Pons (tissue), 1 donor: ENCODE data around the gene WNT5B.

ENCODE experiments used
- DNase-seq: peaks from one replicate; pipeline ENCODE4 v3.0.0-alpha.2; 2016; ENCODE audit warnings: low spot score

Gene WNT5B

DNA sequence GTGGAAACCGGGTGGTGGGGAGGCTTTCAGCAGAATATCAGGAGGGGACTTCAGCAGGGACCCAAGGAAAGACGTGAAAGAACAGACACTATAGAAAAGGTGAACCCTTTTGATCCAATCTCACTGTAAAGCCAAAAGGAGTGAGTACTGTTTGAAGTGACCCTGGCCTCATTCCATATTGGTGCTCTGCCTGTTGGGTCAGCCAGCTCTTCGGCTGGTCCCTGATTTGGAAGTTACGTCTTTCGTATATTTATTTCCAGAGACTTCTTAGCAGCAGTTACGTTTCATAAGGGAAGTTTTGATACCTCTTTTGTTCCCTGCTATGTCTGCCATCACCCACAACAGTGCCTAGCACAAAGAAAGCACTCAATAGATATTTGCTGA is 21.9 kb downstream of the WNT5B start:
- no peak for DNase-seq

DNA sequence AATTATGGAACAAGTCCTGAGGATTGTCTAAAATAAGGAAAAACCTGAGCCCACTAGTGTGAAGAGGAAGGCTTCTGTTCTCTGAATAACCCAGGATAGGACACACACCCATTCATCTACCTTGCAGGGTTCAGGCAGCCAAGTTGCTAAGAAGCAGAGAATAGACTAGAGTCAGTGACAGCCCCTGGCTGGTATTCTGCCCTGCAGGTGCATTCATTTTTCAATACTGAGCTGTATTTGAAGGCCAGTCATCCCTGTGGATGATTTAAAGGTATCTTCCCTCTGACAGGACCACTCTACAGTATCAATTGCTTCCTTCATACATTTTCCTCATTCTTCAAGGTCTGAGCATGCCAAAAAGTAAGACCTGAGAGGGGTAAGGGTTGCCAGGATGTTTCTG is 22.9 kb downstream of the WNT5B start:
- no peak for DNase-seq

DNA sequence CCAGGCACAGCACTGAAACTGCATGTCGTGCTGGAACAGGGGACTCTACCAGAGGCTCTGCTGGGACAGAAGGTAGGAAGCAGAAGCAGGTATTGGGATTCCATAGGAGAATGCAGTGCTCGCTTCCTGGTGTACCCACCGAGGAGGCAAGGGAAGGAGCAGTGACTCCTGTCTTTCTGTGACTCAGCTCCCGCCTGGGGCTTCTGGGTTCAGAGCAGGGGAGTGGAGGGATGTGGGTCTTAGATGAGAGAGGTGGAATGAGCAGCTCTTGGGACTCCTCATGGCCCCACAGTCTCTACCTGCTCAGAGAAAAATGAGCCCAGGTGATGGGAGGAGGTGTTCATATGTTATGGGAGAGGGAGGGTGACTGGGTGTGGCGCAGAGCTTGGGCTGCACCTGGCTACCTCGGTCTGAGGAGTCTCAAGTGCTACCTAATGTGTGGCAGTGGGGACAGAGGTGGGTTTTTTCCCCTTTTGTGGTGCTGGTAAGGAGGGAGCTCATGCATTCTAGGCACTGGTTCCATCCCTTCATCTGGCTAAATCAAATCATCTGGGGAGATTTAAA is 26.3 kb downstream of the WNT5B start:
- no peak for DNase-seq

DNA sequence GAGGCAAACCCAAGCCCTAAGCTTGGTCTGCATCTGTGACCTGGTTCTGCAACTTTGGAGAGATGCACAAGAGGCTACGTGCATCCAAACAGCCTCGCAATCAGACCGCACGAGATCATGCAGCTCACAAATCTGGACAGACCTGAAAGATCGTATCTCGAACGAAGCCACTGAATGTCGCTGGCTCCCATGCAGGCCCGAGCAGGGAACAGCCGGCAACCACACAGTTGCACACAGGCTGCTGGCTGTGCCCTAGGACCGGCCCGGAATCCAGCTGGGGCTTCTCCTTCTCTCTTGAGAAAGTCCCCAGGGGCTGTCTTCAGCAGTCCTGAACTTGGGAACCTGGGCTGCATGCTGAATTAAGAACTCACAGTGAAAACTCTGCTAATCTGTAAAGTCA is 27.9 kb downstream of the WNT5B start:
- no peak for DNase-seq

DNA sequence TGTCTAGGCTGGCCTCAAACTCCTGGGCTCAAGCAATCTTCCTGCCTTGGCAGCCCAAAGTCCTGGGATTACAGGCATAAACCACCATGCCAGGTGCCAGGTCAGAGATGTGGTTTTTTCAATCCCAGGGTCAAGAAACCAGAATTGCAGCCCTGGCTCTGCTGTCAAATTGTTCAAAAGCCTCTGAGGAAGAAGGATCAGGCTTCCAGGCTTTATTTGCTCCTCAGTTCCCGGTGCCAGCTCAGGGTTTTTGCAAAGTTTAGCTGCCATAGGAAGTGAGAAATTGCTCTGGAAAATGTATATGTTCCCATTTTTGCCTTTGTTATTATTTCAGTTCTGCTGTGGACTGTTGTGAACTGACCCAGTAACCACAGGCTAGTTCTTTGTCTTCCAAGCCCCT is 28.7 kb downstream of the WNT5B start:
- DNase-seq, result no peak

DNA sequence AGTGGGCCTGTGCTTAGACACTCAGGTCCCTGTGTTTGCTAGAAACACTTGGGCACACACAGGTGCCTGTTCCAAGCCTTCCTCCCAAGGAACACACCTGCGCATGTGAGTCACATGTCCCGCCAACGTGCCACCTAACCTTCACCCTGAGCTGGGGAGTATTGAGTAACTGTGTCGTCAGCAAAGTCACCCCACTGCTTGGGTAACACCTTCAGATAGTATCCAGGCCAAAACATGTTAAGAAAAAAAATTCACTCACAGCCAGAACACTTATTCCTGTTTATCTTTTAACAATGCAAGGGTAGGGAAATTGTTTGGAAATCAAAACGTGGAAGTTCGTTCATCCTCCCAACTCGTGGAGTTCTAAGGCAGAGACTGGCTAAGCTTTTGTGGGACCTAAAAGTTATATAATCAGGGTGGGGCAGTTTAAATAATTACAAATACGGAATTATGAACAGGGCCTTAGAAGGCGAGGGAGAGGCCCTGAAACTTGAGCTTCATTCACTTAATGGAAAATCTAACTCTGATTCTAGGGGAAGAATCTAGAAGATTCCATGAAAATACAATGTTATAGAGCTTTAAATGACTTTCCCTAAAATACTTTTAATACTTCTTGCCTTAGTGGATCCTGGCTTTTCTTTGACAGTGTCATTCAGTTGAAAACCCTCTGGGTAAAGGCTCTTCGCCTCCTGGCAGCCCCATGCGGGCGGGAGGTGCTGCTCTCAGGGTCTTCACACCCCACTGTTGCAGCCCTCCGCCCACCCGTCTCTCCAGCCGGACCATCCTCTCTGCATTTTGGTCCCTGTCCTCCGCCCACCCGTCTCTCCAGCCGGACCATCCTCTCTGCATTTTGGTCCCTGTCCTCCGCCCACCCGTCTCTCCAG is 31.5 kb downstream of the WNT5B start:
- no peak for DNase-seq

DNA sequence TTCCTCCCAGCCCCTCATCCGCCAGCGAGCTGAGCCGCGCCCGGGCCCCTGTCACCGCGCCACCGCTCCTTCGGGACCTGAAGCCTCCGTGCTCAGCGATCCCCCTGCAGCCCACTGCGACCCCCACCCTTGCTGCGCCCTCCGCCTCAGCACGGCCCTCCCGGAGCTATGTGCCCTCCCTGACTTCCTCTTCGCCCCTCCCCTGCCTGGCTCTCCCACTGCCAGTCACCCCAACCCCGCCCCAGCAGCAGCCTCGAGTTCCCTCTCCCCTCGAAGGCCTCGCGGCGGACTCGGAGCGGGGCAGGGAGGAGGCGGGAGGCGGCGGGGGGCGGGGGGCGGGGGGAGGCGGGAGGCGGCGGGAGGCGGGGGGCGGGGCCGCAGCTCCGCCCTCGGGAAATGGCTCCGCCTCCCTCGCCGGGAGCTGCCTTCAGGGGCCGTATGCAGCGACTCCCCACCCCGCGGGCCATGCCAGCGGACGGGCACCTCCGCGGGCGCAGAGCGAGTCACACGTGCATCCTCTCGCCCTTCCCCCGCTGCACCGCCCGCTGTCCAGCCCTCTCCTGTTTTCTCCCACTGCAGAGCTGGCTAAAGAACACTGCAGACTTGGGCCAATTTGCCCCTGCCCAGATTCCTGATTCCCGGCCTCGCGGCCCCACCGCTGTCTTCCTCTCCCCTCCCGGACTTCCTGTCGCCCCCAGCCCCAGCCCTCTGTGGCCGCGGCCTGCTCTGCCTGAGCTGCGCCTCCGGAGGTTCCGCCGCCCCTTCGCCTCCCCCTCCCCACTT is 32.7 kb downstream of the WNT5B start:
- DNase-seq, result peak; percentile 93

DNA sequence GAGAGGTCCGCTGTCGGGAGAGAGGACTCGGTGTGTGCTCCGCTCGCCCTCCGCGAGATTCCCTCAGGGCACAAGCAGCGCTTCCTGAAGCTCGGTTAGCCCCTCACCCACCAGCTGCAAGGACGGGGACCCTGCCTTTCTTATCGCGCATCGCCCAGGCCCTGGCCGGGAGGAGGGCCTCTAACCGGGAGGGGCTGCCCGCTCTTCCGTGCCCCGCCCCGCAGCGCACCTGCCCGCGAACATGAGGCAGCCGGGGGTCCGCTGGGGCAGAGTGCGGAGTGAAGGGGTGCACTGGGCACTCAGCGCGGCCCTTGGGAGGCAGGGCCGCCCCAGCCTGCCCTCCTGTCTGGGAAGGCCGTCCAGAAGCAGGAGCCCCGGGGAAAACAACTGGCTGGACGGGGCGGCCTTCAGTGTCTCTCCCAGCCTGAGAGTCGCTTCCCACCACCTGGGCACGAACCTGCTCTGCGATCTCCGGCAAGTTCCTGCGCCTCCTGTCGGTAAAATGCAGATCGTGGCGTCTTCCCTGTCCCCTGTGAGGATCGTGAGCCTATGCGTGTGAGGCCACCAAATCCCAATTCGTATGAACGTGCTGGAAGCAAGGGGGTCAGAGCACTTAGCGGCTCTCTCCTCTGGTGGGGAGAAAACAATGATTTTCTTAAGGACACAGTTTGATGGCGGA is 33.9 kb downstream of the WNT5B start:
- no peak for DNase-seq

DNA sequence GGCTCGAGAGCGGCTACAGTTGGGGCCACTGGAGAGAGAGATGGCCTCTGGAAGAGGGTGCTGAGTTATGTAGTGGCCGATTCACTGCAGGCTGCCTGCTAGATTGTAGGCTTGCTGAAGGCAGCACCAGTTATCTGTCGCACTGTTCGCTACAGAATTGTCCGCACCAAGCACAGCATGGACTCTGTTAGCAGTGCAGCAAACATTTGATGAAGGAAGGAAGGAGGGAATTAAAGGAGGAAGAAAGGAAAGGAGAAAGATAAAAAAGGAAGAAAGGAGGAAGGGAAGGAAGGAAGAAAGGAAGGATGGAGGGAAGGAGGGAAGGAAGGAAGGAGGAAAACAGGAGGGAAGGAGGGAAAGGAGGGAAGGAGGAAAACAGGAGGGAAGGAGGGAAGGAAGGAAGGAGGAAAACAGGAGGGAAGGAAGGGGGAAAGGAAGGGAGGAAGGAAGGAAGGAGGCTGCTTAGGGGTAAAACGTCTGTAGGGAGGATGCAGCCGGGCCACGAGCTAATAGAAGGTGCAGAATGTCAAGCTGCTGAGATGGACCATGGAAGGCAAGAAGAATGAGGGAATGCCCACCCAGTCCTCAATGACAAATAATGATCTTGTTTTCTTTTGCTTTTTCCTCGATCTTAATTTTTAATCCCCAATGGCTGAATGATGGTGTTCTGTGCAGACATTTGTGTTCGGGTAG is 34.6 kb downstream of the WNT5B start:
- DNase-seq, result no peak

DNA sequence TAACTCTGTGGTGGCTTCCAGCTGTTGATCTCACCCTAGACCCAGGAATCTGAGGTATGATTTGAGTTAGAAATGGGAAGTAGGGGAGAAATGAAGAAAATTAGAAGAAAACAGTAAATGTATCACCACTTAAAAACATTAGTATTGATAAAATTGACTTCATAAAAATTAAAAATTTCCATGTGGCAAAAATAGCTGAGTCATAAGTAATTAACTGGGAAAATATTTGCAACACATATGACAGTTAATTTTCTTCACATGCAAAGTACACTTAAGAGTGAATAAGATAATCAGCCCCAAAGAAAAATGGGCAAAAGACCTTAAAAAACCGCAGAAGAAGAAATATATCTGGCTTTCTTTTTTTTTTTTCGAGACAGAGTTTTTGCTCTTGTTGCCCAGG is 36.3 kb downstream of the WNT5B start:
- no peak for DNase-seq

DNA sequence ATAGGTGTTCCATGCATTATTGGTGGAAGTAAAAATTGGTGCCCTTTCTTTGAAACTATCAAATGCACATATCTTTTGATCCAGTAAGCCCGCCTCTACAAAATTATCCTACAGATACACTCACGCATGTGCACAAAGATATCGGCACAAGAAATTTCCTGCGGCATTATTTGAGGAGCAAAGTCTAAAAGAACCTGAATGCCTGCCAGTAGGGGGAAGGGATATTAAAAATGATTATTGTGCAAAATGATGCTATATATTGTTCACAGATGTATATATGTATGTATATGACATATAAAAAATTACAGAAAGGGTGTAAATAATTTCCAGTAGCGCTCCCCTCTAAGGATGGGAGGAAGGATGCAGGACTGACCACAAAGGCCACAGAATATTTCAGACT is 37.2 kb downstream of the WNT5B start:
- no peak for DNase-seq

DNA sequence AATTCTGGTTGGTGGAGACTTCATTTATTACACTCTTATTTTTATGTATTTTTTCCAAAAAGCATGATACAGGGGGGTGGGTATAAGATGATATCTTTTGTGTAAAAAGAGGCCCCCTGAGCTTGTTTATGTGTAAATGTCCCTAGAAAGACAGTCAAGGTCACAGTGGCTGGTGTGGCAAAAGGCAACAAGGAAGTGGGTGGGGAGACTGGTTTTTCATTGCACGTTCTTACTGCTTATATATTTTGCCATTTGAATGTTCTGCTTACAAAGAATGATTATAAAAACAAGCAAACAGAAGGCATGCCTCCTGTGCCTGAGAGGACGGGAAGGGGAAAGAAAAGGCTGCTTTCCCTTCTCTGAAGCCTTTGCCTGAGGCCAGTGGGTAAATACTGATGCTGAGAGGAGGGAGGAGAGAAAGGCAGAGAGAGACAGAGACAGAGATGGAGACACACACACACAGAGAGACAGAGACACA is 37.7 kb downstream of the WNT5B start:
- no peak for DNase-seq

DNA sequence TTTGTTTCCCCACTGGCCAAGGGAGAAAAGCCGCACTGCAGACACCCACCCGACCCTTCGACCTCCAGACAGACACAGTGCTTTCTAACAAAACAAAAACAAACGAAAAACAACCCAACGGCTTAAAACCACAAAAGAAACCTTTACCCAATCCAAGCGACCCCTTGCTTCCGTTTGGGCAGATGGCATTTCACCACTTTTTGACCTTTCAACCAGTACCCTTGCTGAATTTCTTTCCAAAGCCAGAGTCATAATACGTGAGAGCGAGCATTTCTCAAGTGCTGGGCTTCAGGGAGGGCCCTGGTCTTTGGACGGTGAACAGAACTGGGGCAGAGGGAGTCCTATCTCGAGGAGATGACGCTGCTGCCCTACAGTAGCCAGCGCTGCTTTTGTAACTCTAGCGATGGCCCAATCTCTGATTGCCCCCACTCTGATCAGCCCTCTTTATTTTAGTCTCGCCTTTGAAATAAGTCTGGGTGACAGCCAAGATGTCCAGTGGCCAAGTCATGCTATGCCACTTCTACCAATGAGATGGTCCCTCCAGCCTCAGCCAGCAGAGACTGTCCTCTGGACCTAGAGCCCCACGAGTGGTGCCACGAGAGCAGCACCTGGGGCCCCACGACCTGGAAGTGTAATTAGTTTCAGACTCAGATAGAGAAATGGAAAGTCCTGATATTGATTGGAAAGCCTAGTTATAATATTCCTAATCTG is 40.0 kb downstream of the WNT5B start:
- DNase-seq, result no peak

DNA sequence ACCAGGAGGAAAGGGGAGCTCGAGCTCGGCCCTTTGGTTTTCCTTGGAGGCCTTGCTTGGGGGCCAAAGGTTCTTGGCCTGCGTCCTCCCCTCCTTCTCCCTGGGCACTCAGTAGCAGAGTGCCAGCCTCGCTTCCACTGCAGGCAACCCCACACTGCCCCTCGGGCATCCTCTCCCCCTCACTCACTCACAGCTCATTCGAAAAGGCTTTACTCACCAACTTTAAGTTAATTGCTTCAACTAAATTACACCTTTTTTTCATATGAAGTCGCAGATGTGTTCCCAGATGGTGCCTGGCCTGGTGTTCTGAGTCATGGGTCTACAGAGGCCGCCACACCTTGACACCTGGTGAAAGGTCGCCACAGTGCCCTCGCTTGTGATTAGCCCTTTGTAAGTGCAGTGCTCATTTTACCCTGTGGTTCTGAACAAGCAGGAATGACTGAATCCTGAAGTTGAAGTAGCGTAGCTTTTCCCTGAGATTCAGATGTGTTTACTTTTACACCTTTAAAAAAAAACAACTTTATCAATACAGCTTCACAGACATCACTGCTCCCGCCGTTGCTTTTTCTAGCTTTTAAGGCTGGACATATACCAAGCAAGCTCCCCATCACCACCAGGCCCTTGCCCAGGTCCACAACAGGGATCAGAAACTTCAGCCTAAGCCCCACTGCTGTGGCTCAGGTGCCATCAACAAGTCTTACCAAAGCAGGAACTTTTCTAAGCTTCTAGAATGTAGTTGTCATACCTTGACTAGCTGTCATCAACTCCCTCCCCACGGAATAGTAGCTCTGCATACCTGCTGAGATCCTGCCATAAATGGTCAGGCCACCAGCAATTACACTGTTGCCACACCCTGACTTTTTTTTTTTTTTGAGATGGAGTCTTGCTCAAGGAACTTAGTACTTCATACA is 41.6 kb downstream of the WNT5B start:
- no peak for DNase-seq

DNA sequence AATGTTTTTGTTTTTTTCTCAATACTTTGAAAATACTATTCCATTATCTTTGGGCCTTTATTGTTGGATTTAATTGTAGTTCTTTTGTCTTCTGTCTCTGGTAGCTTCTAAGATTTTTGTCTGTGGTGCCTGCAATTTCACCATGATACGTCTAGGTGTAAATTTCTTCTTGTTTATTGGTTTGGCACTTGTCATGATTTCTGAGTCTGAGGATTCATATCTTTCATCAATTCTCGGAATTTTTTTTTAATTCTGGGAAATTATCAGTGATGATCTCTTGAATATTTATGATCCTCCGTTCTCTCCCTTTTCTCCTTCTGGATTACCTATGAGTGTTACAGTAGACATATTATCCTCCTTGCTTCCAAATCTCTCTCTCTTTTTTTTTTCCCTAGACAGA is 47.0 kb downstream of the WNT5B start:
- no peak for DNase-seq

DNA sequence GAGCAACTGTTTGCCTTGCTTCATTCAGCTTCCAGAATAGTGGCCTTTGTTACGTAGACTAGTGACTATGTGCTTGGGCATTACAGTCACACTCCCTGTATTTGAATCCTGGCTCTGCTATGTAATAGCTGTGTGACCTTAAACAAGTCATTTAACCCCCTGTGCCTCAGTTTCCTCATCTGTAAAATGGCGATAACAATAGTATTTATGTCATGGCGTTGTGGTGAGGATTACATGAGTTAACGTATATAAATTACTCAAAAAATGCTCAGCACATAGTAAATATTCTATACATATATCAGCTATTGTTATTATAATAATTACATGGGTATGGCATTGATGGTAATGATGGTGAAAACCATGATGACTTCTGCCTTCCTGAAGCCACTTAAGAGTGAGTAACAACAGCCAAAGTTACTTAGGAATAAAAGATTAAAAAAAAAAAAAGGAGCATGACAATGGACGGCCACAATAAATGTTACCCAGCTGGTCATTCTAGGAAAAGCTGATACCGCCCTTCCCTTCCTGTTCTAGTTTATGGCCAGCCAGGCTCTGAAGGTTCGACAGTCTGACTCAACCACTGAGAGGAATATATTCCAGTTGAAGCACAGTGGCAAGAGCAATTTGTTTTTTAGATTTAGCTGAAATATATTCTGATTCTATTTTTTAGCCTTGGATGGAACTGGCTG is 51.9 kb downstream of the WNT5B start:
- no peak for DNase-seq

DNA sequence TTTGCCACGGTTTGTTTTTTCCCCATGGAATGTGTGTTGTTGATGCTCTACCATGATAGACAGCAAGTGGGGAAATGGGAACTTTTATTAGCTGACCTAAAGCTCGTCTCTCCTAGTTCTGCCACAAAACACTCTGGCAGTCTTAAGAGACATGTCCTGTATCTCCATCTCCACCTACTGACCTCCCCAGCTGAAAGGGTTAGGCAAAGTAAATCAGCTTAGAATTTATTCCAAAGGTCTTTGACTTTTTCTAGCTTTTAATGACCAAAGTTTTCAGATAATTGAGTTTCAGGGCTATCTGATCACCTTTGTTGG is 52.4 kb downstream of the WNT5B start:
- no peak for DNase-seq

DNA sequence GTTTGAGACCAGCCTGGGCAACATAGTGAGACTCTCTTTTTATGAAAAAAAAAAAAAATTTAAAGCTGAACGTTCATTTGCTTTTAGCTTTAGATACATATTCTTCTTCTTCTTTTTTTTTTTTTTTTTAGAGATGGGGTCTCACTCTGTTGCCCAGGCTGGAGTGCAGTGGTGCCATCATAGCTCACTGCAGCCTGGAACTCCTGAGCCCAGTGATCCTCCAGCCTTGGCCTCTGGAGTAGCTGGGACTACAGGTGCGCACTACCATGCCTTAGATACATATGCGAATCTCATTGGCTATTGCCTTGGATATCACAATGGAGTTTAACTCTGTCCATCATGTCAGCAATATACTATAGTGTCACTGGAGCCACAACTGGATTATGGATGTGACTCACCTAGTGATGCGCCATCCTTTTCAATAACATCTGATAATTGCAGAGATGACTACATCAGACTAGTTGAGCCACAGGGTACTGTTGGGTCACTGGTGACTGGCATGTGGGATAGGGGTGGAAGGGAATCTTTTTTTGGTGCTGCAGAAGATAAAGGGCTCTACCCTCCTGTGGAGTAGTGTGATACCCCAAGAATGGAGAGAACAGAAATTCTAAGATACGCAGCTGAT is 59.2 kb downstream of the WNT5B start:
- DNase-seq, result no peak

DNA sequence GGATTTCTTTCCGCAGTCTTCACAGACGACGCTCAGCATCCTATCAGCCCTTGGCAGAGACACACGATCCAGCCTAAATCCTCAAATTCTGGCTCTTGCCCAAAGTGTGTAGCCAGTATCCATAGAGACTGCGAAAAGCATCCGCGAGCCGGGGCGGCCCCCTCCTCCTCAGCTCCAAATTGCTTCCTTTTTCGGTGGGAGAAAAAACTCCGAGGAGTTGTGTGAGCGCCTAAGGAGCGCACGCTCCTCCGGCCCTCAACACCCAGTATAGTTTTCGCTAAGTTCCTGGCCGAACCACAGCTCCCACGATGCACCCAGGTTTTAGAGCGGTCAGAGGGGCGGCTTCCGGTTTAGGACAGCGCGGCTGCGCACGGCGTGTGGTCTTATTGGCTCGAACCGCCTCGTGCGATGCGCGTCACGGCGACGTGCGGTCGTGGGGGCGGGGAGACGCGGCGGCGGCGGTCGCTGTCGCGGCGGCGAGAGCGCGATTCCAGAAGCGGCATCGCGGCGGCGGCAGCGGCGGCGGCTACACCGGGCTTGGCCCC is 61.6 kb downstream of the WNT5B start, which contains the start of gene ADIPOR2:
Gene ADIPOR2, plus strand, starts transcription at position 493 of the 545 bp plus-strand sequence. CDS start 63,274 bp downstream, outside the sequence.
- DNase-seq, result peak; percentile 94
